NK-92 treated with Interleukin-12 subunit alpha and Interleukin-12 subunit beta, amount 100 ng/mL, for 24 hours (cell line): ENCODE measurements around the gene IQSEC1.

Experiments
- DNase-seq: peaks from one replicate; lab custom pipeline; 2025; lab: John Stamatoyannopoulos, UW

Gene IQSEC1

DNA sequence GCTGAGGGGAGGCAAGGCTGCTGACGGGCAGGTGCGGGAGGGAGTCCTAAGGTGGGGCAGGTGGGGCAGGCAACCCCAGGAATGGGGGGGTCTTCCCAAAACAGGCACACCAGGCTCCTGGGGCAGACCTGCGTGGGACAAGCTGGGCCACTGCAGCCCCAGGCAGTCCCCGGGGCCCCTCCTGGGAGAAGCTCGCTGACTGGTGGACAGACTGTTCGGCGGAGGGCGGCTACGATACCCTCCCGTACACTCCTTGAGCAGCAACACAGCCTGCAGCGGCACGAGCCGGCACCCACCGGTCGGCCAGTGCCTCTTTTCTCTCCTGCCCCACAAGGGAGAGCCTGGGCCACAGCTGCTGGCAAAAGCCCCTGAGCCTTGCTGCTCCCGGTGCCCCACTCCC is 165.9 kb downstream of the IQSEC1 start:
- no peak for DNase-seq

DNA sequence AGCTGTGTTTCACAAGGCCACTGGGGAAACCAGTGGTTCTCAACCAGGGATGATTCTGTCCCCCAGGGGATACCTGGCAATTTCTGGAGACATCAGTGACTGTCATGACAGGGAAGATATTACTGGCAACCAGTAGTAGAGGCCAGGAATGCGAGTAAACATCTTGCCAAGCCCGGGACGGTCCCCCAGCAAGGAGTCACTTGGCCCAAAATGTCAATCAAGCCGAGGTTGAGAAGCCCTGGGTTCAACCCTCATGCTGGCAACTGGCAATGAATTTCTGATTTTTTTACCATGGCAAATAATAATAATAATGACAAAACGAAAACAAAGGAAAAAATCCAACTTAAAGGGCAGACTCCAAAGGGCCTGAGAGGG is 166.3 kb downstream of the IQSEC1 start:
- no peak for DNase-seq

DNA sequence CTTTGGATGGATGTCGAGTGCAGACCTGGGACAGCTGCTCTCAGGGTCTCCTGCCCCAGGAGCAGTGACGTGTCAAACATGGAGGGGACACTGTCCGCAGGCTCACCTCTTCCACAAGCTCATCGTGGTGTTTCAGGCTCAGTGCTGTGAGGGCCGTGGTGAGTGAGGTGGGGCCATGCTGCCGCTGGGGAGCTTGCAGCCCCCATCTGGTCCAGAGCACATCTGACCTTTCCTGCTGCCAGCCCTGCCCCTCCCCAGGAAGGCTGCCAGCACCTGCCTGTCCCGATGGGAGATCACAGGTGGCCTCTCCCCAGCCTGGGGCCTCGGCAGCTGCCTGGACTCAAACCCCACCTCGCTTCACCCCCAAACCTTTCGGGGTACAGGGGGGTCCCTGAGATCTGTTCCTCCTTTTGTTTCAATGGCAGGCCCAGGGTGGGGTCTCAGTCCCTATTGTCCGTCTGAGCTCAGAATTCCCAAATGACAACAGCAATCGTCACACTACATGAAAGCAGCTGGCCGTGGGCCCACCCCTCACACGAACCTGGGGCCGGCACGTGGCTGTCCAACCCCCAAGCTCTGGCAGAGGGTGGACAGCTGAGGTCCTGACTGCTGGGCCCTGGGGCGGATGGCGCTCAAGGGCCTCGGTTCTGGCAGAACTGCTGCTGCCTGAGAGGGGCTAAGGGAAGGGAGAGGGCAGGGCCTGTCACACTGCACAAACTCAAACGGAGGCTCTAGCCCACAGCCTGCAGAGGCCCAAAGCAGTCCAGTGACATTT is 166.9 kb downstream of the IQSEC1 start:
- DNase-seq, result no peak

DNA sequence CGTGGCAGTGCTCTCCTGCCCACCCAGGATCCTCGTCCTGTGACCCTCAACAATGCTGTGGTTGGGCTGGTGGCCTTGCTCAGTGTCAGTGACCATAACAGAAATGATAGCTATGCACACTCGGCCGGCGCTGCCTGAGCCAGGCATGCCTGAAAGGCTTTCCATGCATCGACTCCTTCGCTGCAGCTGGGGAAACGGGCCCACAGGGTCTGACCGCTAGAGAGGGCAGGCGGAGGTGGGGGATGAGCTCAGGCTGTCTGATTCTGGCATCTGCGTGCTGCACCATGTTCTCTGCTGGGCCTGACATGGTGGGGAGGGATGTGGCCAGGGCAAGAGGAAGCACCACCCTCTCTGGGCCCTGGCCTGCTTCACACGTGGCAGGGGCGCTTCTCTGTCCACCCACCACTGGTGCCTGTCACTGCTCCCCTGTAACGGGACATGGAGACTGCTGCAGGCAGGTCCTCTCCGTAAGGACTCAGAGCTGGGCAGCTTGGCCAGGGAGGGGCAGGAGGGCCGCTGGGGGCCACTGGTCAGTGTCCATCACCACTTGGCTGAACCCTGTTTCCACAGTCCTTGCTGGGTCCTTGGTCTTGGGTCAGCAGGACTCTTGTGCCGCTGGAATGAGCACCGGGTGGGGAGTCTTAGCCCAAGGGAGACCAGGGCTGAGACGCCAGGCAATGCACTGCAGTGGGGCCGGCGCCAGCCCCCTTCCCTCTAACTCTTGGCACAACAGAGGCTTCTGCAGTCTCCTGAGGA is 167.7 kb downstream of the IQSEC1 start:
- DNase-seq, result no peak

DNA sequence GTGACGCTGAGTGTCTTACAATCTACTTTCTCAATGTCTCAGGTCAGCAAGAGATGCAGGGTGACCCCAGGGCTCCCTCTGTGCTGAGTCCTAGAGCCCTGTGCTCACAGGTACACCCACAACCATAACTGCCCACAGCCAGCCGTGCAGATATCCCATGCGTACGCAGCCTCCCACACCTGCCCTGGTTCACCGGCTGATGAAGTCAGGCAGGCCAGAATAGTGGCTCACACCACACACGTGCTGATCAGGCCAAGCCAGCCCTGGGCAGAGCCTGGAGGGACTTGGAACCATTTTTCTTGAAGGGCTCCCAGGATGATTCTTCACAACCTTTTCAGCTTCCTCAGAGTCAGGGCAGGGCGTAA is 168.3 kb downstream of the IQSEC1 start:
- DNase-seq, result no peak

DNA sequence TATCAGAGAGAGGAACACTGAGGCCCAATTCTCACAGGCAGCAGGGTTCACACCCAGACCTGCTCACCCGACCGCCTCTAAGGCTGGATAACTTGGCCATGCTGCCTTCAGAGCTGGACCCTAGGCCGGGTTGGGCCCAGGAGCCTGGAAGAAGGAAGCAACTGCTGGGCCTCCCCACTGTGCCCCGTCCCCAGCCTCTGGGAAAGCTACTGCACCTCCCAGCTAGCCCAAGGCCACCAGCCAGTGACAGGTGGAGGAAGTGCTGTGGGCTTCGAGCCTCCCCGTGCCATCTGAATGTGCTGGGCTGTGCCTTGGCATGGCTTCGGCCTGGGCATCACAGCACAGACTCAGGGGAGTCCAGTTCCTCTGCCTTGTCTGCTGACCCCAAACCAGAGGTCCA is 169.3 kb downstream of the IQSEC1 start:
- DNase-seq, result no peak

DNA sequence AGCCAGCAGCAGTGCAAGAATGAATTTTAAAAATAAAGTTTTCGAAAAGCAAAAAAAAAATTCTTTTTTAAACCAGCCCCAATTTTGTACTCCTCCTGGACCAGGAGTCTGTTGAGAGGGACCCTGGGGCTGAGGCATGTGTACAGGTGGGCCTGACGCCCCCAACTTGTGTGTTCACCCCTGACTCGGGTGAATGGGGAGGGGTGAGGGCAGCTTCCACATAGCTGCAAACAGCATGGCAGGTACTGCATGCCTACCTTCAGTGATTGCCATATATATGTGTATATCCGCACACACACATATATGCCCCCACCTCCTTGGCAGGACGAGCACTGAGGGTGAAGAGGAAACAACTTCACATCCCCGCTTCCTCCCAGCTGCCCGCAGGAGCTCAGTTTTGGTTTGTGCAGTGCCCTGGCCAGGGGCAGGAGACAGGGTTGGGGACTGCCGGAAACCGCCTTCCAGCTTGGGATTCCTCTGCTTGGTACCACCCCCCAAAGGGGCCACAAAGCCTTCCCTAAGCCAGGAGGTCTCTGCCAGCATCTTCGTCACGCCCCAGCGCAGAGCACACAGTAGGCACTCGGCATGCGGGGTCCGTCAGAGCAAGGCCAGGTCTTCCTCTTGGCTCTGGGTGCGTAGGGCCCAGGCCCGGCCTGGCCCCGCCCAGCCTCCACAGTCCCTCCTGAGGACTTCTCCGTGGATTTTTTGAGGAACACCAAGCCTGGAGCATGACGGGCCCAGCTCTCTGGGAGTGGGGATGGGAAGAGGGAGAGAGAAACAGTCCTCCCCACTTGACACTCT is 170.0 kb downstream of the IQSEC1 start:
- no peak for DNase-seq

DNA sequence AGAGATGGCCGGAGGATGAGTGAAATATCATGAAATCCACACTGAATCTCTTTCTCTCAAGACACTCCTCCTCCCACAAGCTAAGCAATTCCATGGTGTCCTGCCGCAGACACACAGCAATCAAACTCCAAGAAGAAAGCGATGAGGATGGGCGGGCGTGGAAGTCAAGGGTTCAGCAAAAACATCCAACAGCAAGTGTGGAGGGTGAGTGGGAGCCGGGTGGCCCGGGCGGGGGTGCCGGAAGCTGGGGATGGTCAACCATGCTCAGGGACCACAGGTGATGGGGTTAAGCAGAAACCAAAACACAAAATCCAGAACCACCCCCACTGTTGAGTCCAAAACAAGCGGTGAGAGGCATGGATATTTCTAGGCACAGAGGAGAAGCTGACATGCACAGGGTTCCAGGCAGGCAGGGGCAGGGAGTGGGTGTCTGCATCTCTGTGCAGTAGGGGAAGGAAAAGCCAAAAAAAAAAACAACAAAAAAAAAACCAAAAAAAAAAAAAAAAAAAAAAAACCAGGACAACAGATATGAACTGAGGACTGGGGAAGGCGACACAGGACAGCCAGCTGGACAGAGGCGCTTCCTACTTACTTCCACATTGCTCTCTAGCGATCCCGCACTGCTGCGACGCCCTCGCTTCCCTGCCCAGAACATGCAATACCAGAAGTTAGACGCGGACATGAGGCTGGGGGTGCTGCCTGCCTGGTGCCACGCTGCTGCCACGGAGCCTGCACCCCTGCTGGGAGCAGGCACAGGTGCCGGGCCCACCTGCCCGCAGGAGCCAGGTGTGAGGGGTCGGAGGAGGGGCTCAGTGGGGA is 170.8 kb downstream of the IQSEC1 start:
- DNase-seq, result no peak

DNA sequence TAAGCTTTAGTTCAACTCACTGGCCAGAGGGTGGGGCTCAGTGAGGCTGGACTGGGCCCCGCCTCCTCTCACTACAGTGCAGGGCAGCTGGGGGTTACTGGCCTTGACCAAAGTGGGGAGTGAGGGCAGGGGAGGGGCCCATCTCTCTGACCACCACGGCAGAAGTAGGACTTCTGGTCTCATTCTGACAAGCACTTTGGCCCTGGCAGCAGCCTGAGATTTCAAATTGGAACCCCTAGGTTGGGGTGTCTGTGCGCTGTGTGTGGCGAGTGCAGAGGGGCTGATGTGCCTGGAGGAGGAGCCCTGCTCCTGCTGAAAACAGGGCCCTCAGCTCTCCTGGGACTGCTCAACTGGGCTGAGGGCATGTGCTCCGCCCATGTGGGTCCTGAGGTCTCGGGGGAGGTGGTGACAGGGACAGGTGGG is 171.6 kb downstream of the IQSEC1 start:
- DNase-seq, result no peak

DNA sequence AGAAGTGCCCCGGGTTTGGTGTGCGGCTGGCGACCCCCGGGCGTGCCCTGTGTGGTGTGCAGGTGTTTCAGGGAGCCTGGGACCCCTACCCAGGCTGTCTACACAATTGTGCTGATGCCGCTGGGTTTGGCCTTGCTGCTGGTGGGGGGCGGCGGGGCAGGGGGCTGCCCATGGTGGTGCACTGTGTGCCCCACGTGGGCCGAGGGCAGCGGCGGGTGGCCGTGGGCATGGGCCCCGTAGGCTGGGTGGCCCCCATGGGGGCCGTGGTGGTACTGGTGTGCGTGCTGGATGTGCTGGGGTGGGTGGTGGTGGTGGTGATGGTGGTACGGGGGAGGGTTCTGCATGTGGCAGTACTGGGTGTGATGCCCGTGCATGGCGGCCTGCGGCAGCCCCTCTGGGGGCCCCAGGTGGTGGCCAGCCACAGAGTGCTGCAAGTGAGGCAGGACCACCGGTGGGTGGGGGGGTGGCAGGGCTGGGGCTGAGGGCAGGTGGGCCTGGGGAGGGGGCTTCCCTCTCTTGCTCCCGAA is 172.3 kb downstream of the IQSEC1 start:
- no peak for DNase-seq

DNA sequence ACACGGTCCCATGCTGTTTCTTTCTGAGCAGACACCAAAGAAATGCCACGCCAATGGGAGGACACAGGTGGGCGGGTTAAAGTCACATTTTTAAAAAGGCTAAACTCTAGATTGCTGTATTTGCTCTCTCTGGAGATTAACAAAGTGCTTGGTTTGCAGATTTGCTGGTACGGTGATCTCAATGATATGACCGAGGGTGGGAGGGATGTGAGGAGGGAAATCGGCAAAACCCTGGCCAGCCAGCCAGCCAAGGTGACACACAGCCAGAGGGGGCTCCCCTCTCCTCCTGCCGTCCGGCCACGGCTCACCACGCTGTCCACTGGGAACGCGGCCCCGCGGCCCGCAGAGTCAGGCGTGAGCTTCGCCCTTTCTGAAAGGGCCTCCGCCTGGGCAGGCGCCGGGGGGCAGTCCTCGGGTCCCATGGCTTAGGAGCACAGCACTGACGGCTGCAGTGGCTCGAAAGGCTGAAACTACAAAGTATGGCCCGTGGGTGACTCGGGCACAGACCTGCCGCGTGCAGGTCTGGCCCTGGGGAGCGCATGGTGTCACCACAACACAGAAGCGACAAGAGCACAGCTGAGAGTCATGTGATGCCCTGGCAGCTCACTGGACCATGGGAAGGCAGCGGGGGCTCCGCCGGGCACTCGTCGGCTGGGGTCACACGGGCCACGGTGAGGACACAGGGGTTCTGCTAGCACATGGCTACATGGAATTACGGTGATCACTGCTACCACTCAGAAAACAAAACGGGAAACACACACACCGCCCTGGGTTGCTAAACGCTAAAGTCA is 174.1 kb downstream of the IQSEC1 start:
- DNase-seq, result no peak

DNA sequence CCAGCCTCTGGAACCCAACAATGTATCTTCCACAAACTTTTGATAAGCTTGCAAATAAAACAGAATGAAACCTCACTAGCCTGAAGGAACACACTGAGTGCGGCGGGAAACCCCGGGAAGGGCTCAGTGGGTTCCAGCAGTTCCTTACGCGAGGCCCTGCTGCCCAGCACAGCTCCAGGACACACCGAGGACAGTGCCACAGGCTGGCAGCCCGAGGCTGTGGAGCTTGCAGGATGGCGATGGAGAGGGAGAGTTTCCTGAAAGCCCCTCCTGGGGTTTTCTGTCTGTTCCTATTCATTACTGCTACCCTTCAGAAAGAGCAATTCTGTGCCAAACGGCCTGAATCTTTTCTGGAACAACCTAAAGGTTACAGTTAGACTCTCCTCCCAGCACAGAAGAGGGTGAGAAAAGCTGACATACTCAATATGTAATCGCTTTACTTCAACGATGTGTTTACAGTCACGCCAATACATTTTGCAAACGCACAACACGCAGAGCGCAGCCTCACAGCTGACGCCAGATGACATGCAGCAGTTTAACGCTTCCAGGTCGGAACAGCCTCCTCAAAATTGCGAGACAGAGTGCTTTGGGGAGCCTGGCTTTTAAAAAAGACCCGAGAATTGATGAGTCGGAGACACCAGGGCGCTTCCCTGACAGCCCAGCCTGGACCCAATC is 174.8 kb downstream of the IQSEC1 start:
- DNase-seq, result no peak

DNA sequence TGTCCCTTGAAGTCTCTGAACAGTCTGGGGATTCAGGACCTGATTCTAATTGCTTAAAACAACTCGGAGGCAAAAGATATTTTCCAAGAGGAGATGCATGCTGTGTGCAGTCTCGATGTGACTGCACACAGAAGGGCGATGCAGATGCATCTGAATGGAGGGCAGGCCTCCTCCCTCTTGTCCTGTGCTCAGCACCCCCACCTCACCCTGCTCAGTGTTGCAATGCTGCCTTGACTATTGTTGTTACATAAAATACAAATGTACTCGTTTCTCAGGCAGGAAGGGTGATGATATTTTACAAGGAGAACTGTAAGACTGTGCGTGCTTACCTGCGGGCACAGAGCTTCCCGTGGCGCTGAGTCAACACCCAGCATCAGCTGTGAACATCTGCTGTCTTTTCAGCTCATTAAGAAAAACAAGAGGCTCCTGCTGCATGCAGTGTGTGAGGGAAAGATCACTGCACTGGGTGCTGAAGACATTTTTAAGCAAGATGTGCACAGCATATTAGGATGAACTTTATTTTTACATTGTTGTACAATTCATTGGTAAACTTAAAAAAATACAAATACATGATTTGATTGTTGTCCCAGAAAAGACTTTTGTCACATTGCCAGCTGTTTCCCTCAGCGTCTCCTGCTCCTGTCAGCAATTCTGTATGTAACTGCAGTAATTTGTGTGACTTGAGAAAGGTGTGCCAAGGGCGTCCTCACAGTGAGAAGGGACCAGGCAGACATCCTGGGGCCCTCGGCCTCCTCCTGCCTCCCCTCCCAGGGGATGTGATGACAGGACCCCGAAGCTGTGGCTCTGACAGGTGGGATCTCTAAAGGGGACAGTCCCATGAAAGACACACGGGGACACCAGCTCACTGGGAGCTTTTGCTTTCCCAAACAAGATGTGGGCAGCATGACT is 175.6 kb downstream of the IQSEC1 start:
- DNase-seq, result no peak

DNA sequence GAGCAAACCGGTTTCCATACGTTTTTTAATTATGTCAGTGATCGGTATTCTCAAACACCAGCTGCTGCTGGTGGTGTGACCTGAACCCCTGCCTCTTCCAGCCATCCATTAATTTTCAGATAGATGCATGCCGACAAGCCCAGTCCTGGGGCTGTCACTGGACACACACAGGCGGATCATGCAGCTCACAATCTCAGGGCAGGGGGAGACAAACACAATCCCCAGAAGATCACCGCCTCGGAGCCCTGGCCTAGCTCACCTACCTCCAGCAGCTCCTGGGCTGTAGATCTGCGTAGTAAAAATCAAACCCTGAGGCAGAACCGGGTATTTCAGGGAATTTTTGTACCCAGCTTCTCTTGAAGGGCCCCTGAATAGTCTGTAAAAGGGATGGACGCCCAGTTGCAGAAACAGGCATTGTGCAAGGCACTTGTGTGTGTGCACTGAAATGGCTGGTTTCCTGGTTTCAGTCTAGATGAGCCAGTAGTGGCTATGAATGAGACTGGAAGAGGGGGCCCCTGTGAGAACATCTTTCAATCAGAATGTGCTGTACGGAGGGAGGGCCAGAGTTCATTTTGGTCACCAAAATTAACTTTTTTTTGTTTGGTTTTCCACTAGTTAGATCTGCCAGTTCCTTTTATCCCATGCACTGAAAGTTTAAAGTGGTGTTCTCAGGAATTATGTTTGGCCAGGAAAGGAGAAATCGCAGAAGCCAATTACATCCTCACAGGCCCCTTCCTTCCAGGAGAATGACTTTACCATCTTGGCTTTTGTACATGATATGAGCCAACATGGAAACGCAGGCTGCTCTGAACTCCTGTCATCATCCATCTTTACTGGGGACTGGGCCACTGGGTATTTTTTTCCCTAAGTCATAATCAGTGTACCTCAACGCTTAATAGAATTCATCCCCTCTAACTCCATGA is 176.9 kb downstream of the IQSEC1 start:
- no peak for DNase-seq

DNA sequence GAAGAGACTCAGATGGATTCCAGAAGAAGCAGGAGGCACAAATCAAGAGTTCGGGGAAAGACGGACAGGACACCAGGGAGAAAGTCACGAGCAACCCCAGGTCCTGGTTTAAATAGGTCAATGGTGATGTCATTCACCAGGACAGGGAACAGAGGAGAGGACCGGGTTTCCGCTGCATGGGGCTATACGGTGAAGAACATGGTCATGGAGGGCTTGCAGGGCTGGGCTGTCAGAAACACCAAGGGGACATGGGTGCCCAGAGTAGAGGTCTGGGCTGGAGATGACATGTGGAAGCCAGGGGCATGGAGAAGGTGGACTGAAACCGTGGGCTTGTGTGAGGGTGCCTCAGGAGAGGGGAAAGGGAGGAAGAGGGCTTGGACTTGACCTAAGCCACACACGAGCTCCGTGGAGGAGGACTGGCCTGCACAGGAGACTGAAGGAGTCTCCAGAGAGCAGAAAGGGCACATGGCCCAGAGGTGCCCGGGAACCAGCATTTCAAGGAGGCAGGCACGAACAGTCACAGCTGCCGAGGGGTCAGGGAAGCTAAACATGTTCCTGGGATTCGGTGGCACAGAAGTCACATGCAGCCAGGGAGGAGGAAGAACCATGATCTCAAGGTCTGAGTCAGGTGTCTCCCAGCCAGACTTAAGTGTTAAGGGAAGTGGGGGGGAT is 177.7 kb downstream of the IQSEC1 start:
- no peak for DNase-seq

DNA sequence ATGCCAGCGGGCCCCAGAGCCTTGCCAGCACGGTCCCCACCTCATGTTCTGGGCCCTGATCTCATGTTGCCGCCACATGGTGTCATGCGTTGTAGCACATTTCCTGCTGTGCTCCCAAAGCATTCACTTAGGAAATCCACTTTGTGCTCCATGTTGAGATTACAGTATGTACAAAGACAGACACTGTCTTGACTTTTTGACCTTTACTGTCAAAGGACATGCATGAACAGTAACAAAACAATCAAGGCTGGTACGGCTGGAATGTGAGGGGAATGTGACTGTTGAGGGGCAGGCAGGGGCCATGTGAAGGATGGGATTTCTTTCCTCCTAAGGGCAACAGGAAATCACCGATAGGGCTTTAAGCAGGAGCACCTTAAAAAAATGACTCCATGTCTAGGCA is 178.6 kb downstream of the IQSEC1 start:
- no peak for DNase-seq

DNA sequence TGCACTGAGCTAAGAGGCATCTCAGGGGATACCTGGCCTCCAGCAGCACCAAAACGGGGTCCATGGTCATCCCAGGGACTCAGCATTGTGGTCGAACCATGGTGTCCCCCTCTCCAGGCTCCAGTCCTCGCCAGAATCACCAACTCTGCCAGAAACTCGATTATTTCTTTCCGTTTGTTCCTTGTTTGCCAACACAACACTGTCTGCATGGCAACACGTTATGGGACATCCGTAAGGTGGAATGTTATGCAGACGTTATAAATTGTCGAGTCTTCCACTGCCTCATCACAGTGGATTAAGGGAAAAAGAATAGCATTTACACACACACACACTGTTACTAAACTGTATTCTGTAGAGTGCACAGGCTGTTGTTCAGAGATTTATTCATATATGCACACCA is 179.4 kb downstream of the IQSEC1 start:
- no peak for DNase-seq

DNA sequence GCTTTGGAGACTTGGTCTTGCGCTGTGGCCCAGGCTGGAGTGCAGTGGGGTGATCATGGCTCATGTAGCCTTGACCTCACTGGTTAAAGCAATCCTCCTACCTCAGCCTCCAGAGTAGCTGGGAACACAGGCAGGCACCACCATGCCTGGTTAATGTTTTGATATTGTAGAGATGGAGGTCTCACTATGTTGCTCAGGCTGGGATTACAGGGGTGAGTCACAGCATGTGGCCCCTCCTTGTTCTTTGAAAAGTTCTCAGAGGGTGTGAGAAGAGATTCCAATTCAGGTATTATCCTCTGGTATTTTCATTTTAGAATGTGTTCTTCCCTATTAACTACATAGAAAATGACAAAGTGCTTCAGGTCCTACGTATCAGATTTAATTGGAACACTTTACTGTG is 180.0 kb downstream of the IQSEC1 start:
- DNase-seq, result no peak
